Bronchial epithelial cell (primary cell): ENCODE data around the gene NDN. TPM values are rescaled to one million over a fixed set of nuclear protein-coding genes. Genes with fewer than 3 reads are reported as not detected.

Experiments used
- DNase-seq: peaks from one replicate; pipeline ENCODE4 v3.0.0-alpha.2; 2010; ENCODE audit warnings: low read depth
- FAIRE-seq: peaks from 2 replicates; lab custom pipeline; 2011; peaks lifted over from hg19 to GRCh38; lab: Jason Lieb, UNC
- H3K27me3 ChIP-seq: 2 replicates; pipeline ENCODE4 v1.5.1; 2011; ENCODE audit warnings: low read length; ENCODE audit not compliant: control insufficient read depth, insufficient read depth
- H3K36me3 ChIP-seq: 2 replicates; pipeline ENCODE4 v1.5.1; 2011; ENCODE audit warnings: low read length; ENCODE audit not compliant: control insufficient read depth, insufficient read depth
- H3K4me3 ChIP-seq: 2 replicates; pipeline ENCODE4 v1.5.1; 2011; ENCODE audit warnings: mild to moderate bottlenecking, low read depth, low read length, control low read depth
- CTCF ChIP-seq: IDR thresholded peaks from 2 replicates; pipeline ENCODE4 v1.5.1; 2011; ENCODE audit warnings: mild to moderate bottlenecking, moderate library complexity, low read length, control low read depth, inconsistent platforms; ENCODE audit not compliant: insufficient read depth, severe bottlenecking
- total RNA-seq: library from RNA; depleted of rRNA; stranded (reverse); fragments of >200 nt; gene quantifications from 2 replicates; pipeline ENCODE4 v1.2.1, GENCODE V29; 2014

Gene NDN
- total RNA-seq, 1 donor from 2014 or later, result 10.0 TPM

DNA sequence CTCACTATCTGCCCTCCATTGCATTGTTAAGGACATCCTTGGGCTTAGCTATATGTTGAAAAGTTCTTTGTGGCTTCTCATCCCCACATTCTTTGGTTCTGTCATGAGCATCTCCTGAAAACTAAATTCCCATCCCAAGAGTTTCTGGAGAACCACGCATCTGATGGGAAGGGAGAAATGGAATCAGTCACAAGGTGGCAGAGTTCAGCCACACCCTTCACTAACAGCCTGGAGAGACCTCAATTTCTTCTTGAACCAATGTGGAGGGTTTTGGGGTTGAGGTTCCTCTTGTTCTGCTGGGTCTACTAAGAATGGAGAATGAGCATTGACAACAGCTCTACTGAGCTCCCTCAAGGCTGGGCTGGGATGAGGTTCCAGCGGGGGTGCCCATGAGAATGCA is 23.9 kb downstream of the NDN start:
- no peak for FAIRE-seq
- Histone ChIP-seq H3K36me3 (no peaks in the 10 kb centered on the region), H3K27me3 (no peaks in the 10 kb centered on the region), H3K4me3 (no peak overlapping the region)
- no peak for TF ChIP-seq CTCF
- no peak for DNase-seq

- H3K27me3 ChIP-seq, result no peaks in the 10 kb centered on the region
- H3K36me3 ChIP-seq, result no peaks in the 10 kb centered on the region
- no peak overlapping the region for H3K4me3 ChIP-seq
- DNase-seq (no peak), FAIRE-seq (no peak)
- peak; percentile 12 for TF ChIP-seq CTCF
Observed at GRCh38 chr15:23648920-23649515, 38.1 kb downstream of the NDN start.

DNA sequence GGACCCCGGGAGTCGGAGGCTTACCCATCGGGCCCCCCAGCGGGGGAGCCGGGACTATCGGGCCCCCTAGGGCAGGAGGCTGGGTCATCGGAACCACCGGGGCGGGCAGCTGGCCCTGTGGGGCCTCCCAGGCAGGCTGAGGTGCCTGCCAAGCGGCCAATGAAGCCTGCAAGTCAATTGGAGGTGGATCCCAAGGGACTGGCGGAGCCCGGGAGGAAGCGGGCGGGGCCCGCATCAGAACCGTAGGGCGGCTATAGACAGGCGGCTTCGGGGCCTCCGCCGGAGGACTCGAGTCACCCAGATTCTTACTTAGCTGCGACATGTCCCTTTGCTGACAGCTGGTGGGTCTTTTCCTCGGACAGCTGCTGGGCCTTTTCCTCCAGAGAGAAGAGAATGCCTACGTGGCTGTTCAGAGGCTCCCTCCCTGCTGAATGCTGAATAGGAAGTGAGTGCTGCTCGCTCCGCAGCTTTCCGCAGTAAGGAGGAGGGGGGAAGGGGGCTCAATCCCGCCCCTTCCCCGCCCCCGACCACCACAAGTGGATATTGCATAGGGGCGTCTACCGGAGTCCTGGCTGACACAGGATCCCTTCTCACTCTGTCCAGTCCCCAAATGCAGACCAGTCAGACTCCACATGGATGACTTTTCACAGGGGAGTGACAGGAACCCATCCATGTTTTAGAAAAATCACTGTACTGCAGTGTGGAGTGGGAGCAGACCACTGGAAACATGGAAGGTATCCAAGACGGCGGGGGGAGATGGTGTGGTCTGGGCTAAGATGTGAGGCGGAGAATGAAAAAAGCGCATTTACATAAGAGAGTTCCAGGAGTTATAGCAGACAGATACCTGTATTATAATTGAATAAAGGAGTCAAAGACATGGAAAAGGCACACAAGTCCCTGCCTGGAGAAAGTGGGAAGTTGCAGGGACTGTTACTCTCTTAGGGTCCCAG is 39.4 kb downstream of the NDN start, which contains the start of gene MAGEL2:
MAGEL2 (minus strand) TSS at position 447 of the 950 bp plus-strand sequence; CDS start at position 322, 125 bp downstream.
- H3K27me3 ChIP-seq, result no peaks in the 10 kb centered on the region
- no peak for TF ChIP-seq CTCF
- no peaks in the 10 kb centered on the region for H3K36me3 ChIP-seq
- no peak within 1 kb of the TSS for H3K4me3 ChIP-seq
- no peak for DNase-seq
- no peak for FAIRE-seq

DNA sequence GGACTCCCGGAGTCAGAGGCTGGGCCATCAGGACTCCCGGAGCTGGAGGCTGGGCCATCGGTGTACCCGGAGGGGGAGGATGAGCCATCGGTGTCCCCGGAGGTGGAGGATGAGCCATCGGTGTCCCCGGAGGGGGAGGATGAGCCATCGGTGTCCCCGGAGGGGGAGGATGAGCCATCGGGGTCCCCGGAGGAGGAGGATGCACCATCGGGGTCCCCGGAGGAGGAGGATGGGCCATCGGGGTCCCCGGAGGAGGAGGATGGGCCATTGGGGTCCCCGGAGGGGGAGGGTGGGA is 40.2 kb downstream of the NDN start:
- DNase-seq (no peak), FAIRE-seq (no peak)
- no peaks in the 10 kb centered on the region for H3K36me3 ChIP-seq
- H3K4me3 ChIP-seq, result no peak overlapping the region
- H3K27me3 ChIP-seq, result no peaks in the 10 kb centered on the region
- TF ChIP-seq CTCF, result no peak

GRCh38 chr15:23646165-23647000 is 40.7 kb downstream of the NDN start:
- TF ChIP-seq CTCF, result no peak
- Histone ChIP-seq H3K36me3 (no peaks in the 10 kb centered on the region), H3K27me3 (no peaks in the 10 kb centered on the region), H3K4me3 (no peak overlapping the region)
- FAIRE-seq, result no peak
- DNase-seq, result no peak
